GM23248 (cell line): ENCODE results near the gene UPK1A.

Experiments
- EZH2 ChIP-seq: fragments of 200-600 bp; sonication (generic); IDR thresholded peaks from 2 replicates; pipeline ENCODE4 v1.6.1; 2018; ENCODE audit warnings: antibody characterized with exemption, mild to moderate bottlenecking; ENCODE audit not compliant: insufficient read depth, poor library complexity, severe bottlenecking
- EZH2phosphoT487 ChIP-seq: fragments of 200-600 bp; sonication (generic); IDR thresholded peaks from 2 replicates; pipeline ENCODE4 v1.6.1; 2018; ENCODE audit warnings: antibody characterized with exemption, moderate library complexity, mild to moderate bottlenecking, low read depth; ENCODE audit not compliant: insufficient read depth

DNA sequence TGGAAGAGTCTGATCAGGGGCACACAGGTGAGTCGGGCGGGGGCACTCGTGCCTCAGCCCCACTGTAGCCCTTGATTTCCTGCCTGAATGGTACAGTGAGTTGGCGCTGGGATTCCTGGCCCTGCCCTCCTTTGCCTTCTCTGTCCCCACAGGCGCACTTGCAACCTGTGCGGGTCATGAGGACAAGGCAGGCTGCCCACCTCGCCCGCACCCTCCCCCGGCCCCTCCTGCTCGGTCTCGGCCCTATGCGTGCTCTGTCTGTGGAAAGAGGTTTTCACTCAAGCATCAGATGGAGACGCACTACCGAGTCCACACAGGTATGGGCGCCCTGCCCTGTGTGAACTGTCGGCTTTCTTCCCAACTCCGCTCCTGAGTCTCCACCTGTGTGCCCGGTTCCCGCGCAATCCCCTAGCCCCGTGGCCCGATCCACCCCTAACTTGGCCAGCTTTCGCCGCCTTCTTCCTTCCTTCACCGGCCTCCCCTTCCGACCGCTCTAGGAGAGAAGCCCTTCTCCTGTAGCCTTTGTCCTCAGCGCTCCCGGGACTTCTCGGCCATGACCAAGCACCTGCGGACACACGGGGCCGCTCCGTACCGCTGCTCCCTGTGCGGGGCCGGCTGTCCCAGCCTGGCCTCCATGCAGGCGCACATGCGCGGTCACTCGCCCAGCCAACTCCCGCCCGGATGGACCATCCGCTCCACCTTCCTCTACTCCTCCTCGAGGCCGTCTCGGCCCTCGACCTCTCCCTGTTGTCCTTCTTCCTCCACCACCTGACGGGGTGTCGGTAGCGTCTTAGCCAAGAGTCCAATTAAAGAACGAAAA is 49.9 kb downstream of the UPK1A start:
- TF ChIP-seq EZH2phosphoT487, result no peak
- TF ChIP-seq EZH2, result no peak
